C4-2B (cell line): ENCODE data around the gene RABL3.

Experiments
- ZFX ChIP-seq: fragments of 450-650 bp; IDR thresholded peaks from 2 replicates; pipeline ENCODE4 v1.6.1; 2017
- TF ChIP-seq, protein P1 (sequence below): fragments of 450-650 bp; conservative IDR thresholded peaks from 2 replicates; pipeline ENCODE4 v1.5.1; 2017; ENCODE audit warnings: mild to moderate bottlenecking

DNA sequence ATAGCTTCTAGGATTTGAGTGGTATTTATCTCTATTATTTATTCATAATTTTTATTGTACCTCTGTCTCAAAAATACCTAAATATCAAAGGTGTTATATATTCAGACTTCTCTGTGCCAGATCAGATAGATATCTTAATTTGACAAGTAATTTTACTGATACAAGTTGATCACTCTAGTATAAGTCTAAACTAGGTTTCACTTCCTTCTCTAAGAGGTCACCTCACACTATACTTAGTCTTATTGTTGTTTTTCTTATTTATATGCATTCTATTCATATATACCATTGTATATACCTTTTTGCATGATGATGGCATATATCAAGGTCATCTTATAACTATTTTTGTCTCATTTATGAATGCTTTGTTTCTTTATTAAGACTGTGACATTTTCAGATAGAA lies 33.9 kb downstream of the RABL3 start:
- TF ChIP-seq, protein P1, sequence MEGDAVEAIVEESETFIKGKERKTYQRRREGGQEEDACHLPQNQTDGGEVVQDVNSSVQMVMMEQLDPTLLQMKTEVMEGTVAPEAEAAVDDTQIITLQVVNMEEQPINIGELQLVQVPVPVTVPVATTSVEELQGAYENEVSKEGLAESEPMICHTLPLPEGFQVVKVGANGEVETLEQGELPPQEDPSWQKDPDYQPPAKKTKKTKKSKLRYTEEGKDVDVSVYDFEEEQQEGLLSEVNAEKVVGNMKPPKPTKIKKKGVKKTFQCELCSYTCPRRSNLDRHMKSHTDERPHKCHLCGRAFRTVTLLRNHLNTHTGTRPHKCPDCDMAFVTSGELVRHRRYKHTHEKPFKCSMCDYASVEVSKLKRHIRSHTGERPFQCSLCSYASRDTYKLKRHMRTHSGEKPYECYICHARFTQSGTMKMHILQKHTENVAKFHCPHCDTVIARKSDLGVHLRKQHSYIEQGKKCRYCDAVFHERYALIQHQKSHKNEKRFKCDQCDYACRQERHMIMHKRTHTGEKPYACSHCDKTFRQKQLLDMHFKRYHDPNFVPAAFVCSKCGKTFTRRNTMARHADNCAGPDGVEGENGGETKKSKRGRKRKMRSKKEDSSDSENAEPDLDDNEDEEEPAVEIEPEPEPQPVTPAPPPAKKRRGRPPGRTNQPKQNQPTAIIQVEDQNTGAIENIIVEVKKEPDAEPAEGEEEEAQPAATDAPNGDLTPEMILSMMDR, result no peak
- TF ChIP-seq ZFX, result no peak
